Mesendoderm (in vitro differentiated cells): Measurements from ENCODE around the gene COL3A1.
A peak's percentile ranks its signal among the peaks of the same experiment; 100 is the strongest.

Source experiments
- DNase-seq: peaks from one replicate; pipeline ENCODE4 v3.0.0; 2013
- H2AK5ac ChIP-seq: 2 replicates; pipeline ENCODE4 v1.6.1; 2013; ENCODE audit warnings: low read length, inconsistent platforms
- H2BK120ac ChIP-seq: 2 replicates; pipeline ENCODE4 v1.6.1; 2013; ENCODE audit warnings: low read depth, mild to moderate bottlenecking, low read length, moderate library complexity, mixed read lengths
- H2BK15ac ChIP-seq: replicated peaks from 2 replicates; pipeline ENCODE4 v1.6.1; 2013; ENCODE audit warnings: low read depth, mild to moderate bottlenecking, moderate library complexity
- H2BK5ac ChIP-seq: 2 replicates; pipeline ENCODE4 v1.6.1; 2013; ENCODE audit warnings: low read length, inconsistent platforms
- H3K18ac ChIP-seq: 2 replicates; pipeline ENCODE4 v1.6.1; 2013; ENCODE audit warnings: mild to moderate bottlenecking, low read length, mixed read lengths
- H3K23ac ChIP-seq: one replicate; pipeline ENCODE4 v1.6.1; 2013; ENCODE audit warnings: low read length
- H3K27ac ChIP-seq: 2 replicates; pipeline ENCODE4 v1.5.1; 2013; ENCODE audit warnings: low read depth, mild to moderate bottlenecking, inconsistent platforms, low read length, moderate library complexity
- H3K27me3 ChIP-seq: 2 replicates; pipeline ENCODE4 v1.6.1; 2013; ENCODE audit warnings: low read length, control low read depth, mild to moderate bottlenecking, inconsistent platforms; ENCODE audit not compliant: insufficient read depth, poor library complexity
- H3K36me3 ChIP-seq: 2 replicates; pipeline ENCODE4 v1.6.1; 2013; ENCODE audit warnings: low read length, inconsistent platforms; ENCODE audit not compliant: control insufficient read depth, insufficient read depth
- H3K4ac ChIP-seq: one replicate; pipeline ENCODE4 v1.6.1; 2013; ENCODE audit warnings: low read depth, mild to moderate bottlenecking, low read length, moderate library complexity
- H3K4me1 ChIP-seq: 2 replicates; pipeline ENCODE4 v1.6.1; 2013; ENCODE audit warnings: low read depth, low read length, inconsistent platforms; ENCODE audit not compliant: control insufficient read depth
- H3K4me2 ChIP-seq: 2 replicates; pipeline ENCODE4 v1.6.1; 2013; ENCODE audit warnings: low read length
- H3K4me3 ChIP-seq: 2 replicates; pipeline ENCODE4 v1.5.1; 2013; ENCODE audit warnings: mild to moderate bottlenecking, low read length
- H3K56ac ChIP-seq: one replicate; pipeline ENCODE4 v1.6.1; 2013; ENCODE audit warnings: low read length
- H3K79me1 ChIP-seq: 2 replicates; pipeline ENCODE4 v1.6.1; 2013; ENCODE audit warnings: low read length, inconsistent platforms
- H3K79me2 ChIP-seq: 2 replicates; pipeline ENCODE4 v1.6.1; 2013; ENCODE audit warnings: mild to moderate bottlenecking, low read length; ENCODE audit not compliant: control insufficient read depth, insufficient read depth
- H3K9ac ChIP-seq: 2 replicates; pipeline ENCODE4 v1.6.1; 2013; ENCODE audit warnings: low read length, inconsistent platforms
- H4K5ac ChIP-seq: one replicate; pipeline ENCODE4 v1.6.1; 2013; ENCODE audit warnings: low read length
- H4K8ac ChIP-seq: one replicate; pipeline ENCODE4 v1.6.1; 2013; ENCODE audit warnings: low read depth, mild to moderate bottlenecking, control low read depth, low read length, moderate library complexity
- WGBS: extraction: QIAGEN DNeasy Blood & Tissue Kit; methylation state at CpG from one replicate; pipeline ENCODE4 v1.1.7; 2013; ENCODE audit warnings: low lambda C conversion rate, missing lambda C conversion rate; ENCODE audit not compliant: insufficient coverage; ENCODE audit errors: extremely low coverage; 5-methylcytosine and 5-hydroxymethylcytosine counted together

COL3A1 gene

GRCh38 chr2:188984065-188984491 is 9.9 kb downstream of the COL3A1 start:
- Histone ChIP-seq H3K23ac (no peak overlapping the region), H2AK5ac (no peak overlapping the region), H4K5ac (no peak overlapping the region), H3K36me3 (no peaks in the 10 kb centered on the region), H3K27ac (no peak overlapping the region), H3K4me1 (no peaks in the 10 kb centered on the region), H2BK5ac (no peak overlapping the region), H3K79me1 (no peaks in the 10 kb centered on the region), H3K18ac (no peak overlapping the region), H2BK15ac (no peak overlapping the region), H3K4me3 (no peak overlapping the region), H3K27me3 (no peaks in the 10 kb centered on the region), H3K4me2 (no peak overlapping the region), H3K9ac (no peak overlapping the region), H2BK120ac (no peak overlapping the region), H3K4ac (no peak overlapping the region), H4K8ac (no peak overlapping the region), H3K79me2 (no peaks in the 10 kb centered on the region), H3K56ac (no peak overlapping the region)
- DNase-seq: peak; percentile 18

DNA sequence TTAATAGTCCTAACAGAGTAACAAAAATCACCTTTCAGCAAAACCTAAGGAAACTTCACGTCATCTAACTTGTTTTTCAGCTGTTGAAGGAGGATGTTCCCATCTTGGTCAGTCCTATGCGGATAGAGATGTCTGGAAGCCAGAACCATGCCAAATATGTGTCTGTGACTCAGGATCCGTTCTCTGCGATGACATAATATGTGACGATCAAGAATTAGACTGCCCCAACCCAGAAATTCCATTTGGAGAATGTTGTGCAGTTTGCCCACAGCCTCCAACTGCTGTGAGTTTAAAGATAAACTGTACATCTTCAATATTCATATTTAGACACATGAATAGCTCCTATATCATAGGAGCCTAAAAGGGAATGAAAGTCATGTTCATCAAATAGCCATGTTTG is 10.5 kb downstream of the COL3A1 start:
- H3K4me3 ChIP-seq: no peak overlapping the region
- H3K4me1 ChIP-seq: no peaks in the 10 kb centered on the region
- no peaks in the 10 kb centered on the region for H3K79me1 ChIP-seq
- DNase-seq: no peak
- H3K36me3 ChIP-seq: no peaks in the 10 kb centered on the region
- H3K18ac ChIP-seq: no peak overlapping the region
- H2BK15ac ChIP-seq: no peak overlapping the region
- no peaks in the 10 kb centered on the region for H3K27me3 ChIP-seq
- no peak overlapping the region for H4K5ac ChIP-seq
- no peak overlapping the region for H3K27ac ChIP-seq
- H3K79me2 ChIP-seq: no peaks in the 10 kb centered on the region
- H4K8ac ChIP-seq: no peak overlapping the region
- no peak overlapping the region for H3K23ac ChIP-seq
- H2AK5ac ChIP-seq: no peak overlapping the region
- no peak overlapping the region for H3K9ac ChIP-seq
- H2BK120ac ChIP-seq: no peak overlapping the region
- WGBS: no CpG with 5 or more reads among the region's 5 CpGs
- no peak overlapping the region for H2BK5ac ChIP-seq
- no peak overlapping the region for H3K4ac ChIP-seq
- no peak overlapping the region for H3K4me2 ChIP-seq
- H3K56ac ChIP-seq: no peak overlapping the region

- Histone ChIP-seq H2BK120ac (no peak overlapping the region), H3K23ac (no peak overlapping the region), H2BK15ac (no peak overlapping the region), H3K79me1 (no peaks in the 10 kb centered on the region), H3K56ac (no peak overlapping the region), H3K18ac (no peak overlapping the region), H3K4me1 (no peaks in the 10 kb centered on the region), H2BK5ac (no peak overlapping the region), H3K4ac (no peak overlapping the region), H3K79me2 (no peaks in the 10 kb centered on the region), H4K5ac (no peak overlapping the region), H3K36me3 (no peaks in the 10 kb centered on the region), H3K9ac (no peak overlapping the region), H3K27ac (no peak overlapping the region), H3K4me3 (no peak overlapping the region), H2AK5ac (no peak overlapping the region), H4K8ac (no peak overlapping the region), H3K4me2 (no peak overlapping the region), H3K27me3 (no peaks in the 10 kb centered on the region)
- no CpG with 5 or more reads among the region's 4 CpGs for WGBS
- no peak for DNase-seq
Observed at GRCh38 chr2:188986839-188987238, 12.7 kb downstream of the COL3A1 start.

DNA sequence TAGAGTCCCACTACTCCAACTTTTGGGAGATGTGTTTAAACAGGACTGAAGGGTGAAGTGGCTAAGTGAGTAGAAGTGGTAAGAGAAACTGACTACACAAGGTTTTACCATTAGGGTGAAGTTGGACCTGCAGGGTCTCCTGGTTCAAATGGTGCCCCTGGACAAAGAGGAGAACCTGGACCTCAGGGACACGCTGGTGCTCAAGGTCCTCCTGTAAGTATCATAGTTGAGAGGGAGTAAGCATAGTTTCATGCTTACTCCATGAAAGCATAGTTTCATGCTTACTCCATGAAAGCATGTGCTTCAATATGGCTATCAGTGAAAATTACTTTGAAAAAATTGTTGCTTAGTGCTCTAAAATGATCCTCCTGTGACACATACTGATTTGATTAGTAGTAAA is 19.1 kb downstream of the COL3A1 start:
- Histone ChIP-seq H3K9ac (no peak overlapping the region), H3K36me3 (no peaks in the 10 kb centered on the region), H3K79me1 (no peaks in the 10 kb centered on the region), H2BK120ac (no peak overlapping the region), H3K27ac (no peak overlapping the region), H2BK15ac (no peak overlapping the region), H4K5ac (no peak overlapping the region), H2AK5ac (no peak overlapping the region), H3K4me1 (no peaks in the 10 kb centered on the region), H3K4me2 (no peak overlapping the region), H3K4ac (no peak overlapping the region), H3K18ac (no peak overlapping the region), H3K79me2 (no peaks in the 10 kb centered on the region), H3K23ac (no peak overlapping the region), H3K56ac (no peak overlapping the region), H3K4me3 (no peak overlapping the region), H3K27me3 (no peaks in the 10 kb centered on the region), H2BK5ac (no peak overlapping the region), H4K8ac (no peak overlapping the region)
- WGBS: no CpG with 5 or more reads among the region's 1 CpG
- no peak for DNase-seq

- H3K23ac ChIP-seq: no peak overlapping the region
- H3K4me1 ChIP-seq: no peaks in the 10 kb centered on the region
- no peak overlapping the region for H2BK15ac ChIP-seq
- H3K18ac ChIP-seq: no peak overlapping the region
- DNase-seq: no peak
- H3K27ac ChIP-seq: no peak overlapping the region
- no peak overlapping the region for H2BK5ac ChIP-seq
- no peak overlapping the region for H3K56ac ChIP-seq
- no peaks in the 10 kb centered on the region for H3K79me2 ChIP-seq
- no peak overlapping the region for H3K9ac ChIP-seq
- H3K4me2 ChIP-seq: no peak overlapping the region
- H2BK120ac ChIP-seq: no peak overlapping the region
- H4K8ac ChIP-seq: no peak overlapping the region
- no peak overlapping the region for H3K4me3 ChIP-seq
- H4K5ac ChIP-seq: no peak overlapping the region
- no peak overlapping the region for H3K4ac ChIP-seq
- H3K27me3 ChIP-seq: no peaks in the 10 kb centered on the region
- H2AK5ac ChIP-seq: no peak overlapping the region
- H3K36me3 ChIP-seq: no peaks in the 10 kb centered on the region
- H3K79me1 ChIP-seq: no peaks in the 10 kb centered on the region
Observed at GRCh38 chr2:188997263-188997662, 23.1 kb downstream of the COL3A1 start.

GRCh38 chr2:189000221-189000620 is 26.0 kb downstream of the COL3A1 start:
- H2BK120ac ChIP-seq: no peak overlapping the region
- H4K8ac ChIP-seq: no peak overlapping the region
- no peak overlapping the region for H3K9ac ChIP-seq
- no peaks in the 10 kb centered on the region for H3K4me1 ChIP-seq
- H4K5ac ChIP-seq: no peak overlapping the region
- no peak overlapping the region for H3K4me2 ChIP-seq
- no peaks in the 10 kb centered on the region for H3K27me3 ChIP-seq
- no peak overlapping the region for H3K56ac ChIP-seq
- no peak overlapping the region for H2AK5ac ChIP-seq
- no peak overlapping the region for H2BK5ac ChIP-seq
- H2BK15ac ChIP-seq: no peak overlapping the region
- no peak overlapping the region for H3K18ac ChIP-seq
- H3K79me2 ChIP-seq: no peaks in the 10 kb centered on the region
- no peak overlapping the region for H3K23ac ChIP-seq
- DNase-seq: no peak
- no peak overlapping the region for H3K27ac ChIP-seq
- no peaks in the 10 kb centered on the region for H3K36me3 ChIP-seq
- H3K4me3 ChIP-seq: no peak overlapping the region
- H3K4ac ChIP-seq: no peak overlapping the region
- no peaks in the 10 kb centered on the region for H3K79me1 ChIP-seq
